T-helper 2 cell (primary cell): Measurements from ENCODE around the gene RIC3.

Experiments used
- DNase-seq, 5 experiments: peaks; one replicate each; pipeline versions ENCODE4 v3.0.0 to v3.0.0-alpha.2; 2012 to 2022
- total RNA-seq, 2 donors: gene quantifications; one replicate each; lab custom pipeline; 2026; lab: John Stamatoyannopoulos, UW

Gene RIC3, protein sequence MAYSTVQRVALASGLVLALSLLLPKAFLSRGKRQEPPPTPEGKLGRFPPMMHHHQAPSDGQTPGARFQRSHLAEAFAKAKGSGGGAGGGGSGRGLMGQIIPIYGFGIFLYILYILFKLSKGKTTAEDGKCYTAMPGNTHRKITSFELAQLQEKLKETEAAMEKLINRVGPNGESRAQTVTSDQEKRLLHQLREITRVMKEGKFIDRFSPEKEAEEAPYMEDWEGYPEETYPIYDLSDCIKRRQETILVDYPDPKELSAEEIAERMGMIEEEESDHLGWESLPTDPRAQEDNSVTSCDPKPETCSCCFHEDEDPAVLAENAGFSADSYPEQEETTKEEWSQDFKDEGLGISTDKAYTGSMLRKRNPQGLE
- total RNA-seq: 35.5 to 39.7 reads per million in 2 donors

DNA sequence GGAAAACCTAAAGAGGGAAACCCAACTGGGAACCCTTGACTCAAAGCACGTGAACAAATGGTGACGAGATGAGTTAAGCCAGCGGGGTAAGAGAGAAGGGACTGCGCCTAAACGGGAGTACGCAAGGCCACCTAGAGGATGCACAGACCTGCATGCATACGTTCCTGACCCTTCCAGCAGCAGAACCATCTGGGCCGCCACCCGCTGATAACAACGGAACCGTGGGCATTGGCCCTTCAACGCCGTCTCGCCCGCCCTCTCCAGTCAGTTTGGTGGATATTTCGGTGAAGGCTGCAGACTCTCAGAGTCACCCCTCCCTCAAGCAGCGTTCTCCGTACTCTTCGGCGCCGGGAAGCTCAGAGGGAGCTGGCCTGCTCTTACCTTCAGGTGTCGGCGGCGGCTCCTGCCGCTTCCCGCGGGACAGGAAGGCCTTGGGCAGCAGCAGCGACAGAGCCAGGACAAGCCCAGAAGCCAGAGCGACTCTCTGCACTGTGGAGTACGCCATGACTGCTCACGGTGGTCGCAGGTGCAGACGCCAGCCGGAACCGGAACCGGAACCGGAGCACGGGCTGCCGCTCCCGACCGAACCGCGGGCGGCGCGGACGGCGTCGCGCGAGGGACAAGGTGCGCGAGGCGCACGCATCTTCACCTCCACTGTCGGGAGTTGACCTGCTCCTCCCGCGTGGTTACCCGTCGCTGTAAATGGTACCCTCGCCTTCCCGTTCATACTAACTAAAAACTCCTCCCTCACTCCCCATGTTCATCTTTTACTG is at the start of gene RIC3:
Gene RIC3 (minus strand): TSS at position 541 of the 773 bp plus-strand sequence. CDS start 36 bp downstream, at position 505.
- peak in 4 of 5 experiments; percentile 14 to 63 (median 24) for DNase-seq

DNA sequence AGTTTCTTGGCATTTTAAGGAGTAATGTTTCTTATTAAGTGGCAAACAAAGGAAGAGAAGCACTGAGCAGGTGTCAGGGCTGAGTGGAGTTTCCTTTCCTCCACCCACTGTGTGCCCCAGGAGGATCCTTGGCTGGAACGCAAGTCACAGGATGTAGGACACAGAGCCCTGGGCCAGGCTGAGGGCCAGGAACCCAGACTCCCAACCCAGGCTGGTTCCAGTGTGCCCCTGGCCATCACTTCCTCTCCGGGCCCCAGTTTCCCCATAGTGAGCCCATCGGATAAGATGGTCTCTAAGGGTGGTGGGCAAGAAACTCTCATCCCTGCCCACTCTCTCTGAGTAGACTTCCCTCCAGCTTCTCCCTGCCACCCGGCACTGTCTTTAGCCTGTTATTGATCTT is 49.6 kb upstream of the RIC3 start:
- no peak for DNase-seq

DNA sequence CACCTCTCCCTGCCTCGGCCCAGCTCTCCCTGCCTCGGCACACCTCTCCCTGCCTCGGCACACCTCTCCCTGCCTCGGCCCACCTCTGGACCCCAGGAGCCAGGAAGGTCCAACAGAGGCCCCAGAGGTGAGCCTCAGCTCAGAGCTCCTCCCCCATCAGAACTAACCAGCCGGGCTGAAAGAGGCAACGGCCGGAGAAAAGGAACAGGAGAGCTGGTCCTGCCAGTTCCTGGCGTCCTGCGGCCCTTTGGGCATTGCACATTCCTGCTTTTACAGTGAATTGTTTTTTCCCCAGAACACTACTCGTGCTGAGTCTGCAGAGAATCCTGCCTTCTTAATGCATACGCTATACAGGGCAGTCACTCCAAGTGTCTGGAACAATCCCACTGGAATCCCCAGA is 49.1 kb upstream of the RIC3 start:
- no peak for DNase-seq

DNA sequence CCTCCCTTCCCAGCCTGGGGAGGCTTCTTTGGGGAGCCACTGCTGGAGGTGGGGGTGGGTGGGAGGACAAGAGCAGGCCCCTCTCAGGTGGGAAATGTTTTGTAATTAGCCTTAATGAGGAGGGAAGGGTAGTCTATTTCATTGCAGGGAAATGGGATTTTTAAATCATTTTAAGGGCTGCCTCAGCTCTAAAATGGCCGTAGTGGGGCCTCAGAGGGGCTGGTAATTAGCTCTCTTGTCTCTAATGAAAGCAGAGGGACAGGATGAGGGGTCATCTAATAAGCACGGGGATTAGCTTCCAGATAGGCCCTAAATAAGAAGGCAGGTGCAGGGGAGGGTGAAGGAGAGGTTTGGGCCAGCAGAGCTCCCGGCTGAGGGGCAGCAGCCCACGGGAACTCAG is 48.3 kb upstream of the RIC3 start:
- DNase-seq: no peak

DNA sequence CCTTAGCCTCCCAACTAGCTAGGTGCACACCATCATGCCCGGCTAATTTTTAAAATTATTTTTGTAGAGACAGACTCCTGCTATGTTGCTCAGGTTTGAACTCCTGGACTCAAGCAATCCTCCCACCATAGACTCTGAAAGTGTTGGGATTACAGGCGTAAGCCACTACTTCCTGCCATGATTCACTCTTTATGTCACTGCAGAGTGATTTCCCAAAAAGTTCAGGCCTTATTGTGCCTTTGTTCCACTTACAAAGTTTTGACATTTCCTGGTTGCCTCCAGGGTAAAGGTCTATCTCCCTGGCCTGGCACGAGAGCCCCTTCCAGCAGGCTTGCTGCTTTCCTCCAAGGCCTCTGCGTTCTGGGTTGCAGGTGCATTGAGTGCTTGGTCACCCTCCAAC is 44.6 kb upstream of the RIC3 start:
- DNase-seq: no peak

DNA sequence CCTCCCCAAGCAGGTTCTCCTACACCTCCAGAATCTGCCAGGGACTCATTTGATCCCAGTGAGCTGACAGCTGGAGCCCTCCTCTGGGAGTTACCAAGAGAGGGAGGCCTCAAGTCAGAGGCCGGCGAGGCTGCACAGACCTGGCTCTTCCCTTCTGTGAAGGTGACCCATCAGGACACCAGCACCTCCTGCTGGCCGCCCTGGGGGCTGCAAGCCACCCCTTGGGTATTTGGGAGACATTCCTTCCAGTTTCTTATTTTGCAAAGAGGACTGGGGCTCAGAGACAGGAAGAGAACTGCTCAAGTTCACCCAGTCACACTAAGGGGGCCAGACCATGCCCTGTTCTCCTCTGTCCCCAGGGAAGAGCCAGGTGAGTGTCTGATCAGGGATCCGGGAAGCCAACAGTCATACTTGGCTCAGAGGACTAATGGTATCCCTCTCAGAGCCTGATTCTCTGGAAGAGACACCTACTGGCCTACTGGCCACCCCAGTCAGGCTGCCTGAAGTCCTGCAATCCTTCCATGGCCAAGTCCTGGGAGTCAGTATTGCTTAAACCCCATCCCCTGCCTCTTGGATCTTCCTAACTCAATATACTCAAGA is 40.5 kb upstream of the RIC3 start:
- peak in 1 of 5 experiments; percentile 7 for DNase-seq

DNA sequence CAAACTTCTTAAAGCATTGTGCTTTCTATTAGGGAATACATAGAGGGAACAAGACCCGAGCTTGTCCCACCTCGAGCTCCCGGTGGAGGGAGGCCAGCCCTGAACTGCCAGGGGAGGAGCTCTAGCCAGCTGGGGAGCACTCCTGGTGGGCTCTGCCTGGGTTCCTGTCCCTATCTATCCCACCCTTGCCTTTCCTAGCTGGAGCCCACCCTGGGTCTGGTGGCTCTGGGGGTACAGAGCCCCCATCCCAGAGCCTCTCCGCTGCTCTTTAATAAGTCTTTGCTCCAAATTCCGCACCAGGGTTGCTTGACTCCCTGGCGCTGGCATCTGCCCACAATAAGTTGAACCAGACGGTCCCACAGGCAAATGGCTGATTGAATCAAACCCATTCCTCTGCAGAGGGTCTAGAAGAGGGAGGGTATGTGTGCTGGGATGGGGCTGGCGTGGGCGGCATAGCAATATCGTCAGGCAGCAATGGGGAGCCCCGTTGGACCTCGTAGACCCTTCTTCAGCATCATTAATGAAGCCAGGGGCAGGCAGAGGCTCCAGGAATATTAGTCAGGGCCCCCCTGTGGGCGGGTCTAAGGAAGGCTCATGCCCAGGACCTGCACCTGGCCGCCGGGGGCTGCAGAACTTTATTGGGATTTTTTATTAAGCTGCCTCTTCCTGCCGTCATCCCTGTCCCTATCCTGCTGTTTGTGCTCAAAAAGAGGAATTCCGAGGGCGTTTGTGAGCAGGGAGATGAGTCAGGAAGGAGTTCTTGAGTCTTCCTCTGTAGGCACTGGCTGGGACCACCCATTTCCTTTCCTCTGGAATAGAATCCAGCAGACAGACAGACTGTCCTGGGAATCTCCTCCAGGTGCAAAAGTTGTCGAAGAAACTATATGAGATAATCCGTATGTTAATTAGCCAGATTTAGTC is 38.5 kb upstream of the RIC3 start:
- no peak for DNase-seq

DNA sequence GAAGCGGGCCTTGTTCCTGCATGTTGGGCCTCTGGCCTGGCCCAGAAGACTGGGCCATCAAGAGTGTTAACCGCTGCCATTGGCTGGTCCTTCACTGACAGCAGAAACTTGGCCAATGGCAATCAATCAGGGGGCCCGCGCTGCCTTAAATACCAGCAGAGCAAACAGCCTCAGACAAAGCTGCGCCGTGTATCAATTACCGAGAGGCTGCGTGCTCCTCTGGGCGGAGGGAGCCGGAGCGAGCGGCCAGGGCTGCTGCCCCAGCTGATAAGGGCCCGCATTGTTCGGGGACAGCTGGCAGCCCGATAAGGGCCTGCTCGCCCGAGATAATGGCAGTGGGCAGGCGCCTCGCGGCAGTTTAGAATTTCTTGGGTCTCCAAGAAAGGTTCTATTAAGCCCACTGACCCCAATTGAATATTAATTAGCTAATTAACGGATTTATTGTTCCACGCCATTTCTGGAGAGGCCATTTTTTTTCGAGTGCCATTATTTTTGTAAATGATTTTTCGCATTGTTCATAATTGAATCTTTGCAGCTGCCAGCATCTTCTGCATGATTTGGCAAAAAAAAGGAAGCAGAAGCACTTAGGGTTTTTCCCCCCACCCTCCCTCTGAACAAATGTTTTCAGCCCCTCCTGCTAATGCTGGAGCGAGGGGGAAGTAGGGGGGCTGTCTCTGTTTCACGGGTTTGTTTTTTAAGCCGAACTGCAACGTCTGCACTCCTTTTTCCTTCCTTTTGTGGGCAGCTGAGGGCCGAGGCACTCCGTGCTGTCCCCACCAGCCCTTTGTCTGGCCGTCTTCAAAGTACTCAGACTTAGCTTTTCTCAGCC is 37.6 kb upstream of the RIC3 start:
- DNase-seq: no peak

DNA sequence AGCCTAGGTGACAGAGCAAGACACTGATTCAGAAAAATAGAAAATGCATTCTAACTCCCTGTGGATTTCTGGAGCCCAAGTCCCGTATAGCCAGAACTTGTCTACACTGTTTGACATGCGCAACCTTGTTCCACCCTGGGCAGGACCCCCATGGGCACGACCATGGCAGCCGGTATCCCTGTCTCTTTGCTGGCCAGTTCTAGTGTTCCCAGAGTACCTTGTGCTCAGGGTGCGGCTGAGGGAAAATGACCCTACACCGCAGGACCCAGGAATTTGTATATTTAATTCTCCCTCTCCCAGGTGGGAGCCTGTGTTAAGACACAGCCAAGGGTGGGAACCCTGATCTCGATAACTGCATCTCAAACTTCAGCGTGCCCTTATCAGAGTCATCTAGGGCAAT is 36.7 kb upstream of the RIC3 start:
- DNase-seq: no peak

DNA sequence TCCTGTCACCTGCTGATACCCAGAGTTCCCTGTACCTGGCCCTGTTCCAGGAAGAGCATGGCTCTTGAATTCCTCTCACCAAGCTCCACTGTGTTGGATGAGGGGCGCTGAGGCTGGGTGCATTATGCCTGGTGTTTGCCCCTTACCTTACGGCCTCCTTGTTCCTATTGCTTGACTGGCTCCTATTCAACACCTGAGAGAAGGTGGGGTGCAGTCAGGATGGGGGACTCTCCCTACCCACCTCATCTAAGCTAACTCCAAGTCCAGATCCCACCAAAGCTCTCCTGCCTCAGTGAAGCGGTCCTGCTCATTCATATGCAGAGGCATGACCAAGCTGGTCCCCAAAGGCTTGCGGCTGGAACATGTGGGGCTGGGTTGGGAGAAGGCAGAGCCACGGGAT is 35.8 kb upstream of the RIC3 start:
- DNase-seq: no peak

DNA sequence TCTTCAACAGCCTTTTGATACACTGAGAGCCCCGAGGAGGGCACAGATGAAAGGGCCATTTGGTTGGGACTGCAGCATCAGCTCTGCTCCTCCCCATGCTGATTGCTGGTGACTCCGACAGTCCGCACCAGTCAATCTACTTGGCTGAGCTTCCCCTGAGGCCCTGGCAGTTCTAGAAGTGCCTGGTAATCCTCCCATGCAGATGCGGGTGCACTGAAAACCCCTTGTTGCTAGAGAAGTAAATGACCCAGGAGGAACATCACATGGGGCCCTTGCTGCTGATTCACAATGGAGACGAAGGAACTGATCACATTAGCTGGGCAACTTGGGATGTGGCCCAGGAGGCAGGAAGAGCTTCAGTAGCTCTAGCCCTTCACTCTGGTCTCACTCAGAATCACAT is 35.2 kb upstream of the RIC3 start:
- no peak for DNase-seq

DNA sequence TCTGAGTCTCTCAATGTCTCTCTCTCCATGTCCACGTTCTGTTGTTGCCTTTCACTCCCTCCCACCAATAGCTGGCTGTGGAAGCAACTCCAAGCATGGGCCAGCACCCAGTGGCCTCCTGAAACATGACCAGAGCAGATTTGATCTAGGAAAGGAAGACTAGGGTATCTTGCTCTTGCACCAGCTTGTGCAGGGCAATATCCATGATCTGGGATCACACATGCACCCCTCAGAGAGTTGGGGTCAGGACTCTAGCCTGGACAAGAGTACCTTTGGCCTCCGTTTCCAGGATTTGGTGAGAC is 34.5 kb upstream of the RIC3 start:
- no peak for DNase-seq

DNA sequence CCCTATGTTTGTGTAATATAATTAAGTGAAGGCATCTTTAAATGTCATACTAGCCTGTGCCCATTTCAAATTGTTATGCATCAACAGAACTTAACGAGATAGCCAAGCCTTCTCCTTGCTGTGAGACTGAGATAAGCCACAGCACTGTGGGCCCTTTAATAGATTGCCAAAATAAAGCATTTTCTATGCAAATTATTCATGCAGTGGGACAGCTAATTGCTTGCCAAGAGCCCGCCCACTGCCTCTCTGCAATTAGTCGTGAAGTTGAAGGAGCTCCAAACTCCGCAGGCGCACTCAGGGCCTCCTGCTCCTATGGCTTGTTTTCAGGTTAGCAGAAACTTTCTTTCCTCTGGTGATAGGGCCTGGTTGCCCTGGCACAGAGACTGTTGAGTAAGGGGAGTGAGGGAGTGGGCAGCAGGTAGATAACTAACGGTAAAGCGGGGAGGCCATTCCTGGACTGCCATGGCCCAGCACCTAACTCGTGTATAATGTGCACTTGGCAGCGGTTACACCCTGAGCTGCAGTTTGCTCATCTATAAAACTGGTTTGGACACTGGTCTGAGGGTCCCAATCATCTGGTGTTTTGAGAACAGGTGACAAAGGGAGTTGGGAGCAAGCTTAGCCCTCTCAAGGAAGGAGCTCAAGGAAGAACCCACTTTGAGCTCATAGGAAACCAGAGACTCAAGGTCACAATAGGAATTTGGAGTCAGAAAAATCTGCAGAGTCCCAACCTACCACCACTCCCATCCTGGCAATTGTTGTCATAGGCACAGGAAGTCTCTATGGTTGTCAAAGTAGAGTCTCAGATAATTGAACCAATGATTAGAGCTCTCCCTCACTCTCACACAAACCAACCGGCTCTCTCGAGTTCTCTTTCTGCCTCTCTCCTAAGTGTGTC is 33.9 kb upstream of the RIC3 start:
- DNase-seq: no peak

DNA sequence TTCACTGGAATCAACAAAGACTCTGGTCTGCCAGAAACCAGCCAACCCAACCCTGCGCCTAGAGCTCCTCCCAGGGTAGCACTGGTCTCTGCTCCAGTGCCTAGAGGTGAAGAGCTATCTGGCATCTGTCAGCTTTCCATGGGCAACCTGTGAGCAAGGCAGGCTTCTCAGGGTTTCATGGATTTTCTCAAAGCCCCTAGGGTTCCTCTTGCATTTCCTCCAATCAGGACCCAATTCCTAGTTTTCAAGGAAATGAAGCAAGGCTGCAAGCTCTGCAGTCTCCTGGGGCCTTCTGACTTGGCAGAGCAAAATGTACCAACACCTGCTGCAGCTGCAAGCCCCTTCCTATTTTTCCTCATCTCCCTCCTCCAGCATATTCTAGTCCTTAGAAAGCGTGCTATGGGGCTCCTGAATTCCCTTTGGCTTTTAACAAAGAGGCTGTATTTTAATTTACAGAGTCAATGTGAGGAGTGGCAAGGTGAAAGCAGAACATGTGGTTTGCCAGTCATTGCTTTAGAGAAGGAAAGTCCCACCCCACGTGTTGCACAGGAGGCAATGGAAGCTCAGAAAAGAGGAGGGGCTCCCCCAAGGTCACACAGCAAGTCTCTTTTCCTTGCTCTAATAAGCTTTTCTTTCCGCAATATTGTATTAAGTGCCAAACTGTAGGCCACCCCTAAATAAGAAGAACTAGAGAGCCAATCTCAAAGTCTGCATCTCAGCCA is 33.0 kb upstream of the RIC3 start:
- DNase-seq: no peak

DNA sequence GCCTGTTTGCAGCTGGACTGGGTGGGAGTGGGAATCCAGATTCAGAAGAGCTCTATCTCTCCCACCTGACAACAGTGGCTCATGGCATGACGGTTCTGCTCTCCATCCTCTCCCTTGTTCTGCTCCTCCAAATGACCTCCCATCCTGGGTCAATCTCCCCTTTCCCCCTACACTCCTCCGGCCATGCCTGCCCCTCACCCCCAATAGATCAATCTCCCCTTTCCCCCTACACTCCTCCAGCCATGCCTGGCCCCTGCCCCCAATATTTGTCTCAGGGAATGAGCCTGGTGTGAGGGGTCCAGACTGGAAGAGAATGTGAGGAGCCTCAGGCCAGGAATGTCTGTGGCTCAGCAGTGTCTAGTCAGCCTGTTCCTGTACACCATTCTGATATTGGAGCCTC is 30.9 kb upstream of the RIC3 start:
- DNase-seq: no peak

DNA sequence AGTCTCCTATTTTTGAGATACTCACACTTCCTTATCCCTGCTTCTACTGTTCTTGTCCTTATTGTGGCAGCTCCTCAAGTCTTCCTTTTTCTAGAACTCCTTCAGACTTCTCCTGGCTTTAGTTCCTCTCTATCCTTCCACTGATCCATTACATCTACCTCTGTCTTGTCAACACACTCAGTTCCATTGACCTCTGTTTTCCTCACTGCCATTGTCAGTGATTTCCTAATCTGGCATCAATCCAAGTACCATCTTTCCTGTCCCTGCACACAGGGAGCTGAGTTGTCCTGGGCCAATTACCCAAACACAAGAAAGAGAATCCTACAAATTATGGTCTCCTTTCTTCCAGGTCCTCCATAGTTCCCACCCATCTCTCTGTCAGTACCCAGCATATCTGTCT is 27.9 kb upstream of the RIC3 start:
- no peak for DNase-seq

DNA sequence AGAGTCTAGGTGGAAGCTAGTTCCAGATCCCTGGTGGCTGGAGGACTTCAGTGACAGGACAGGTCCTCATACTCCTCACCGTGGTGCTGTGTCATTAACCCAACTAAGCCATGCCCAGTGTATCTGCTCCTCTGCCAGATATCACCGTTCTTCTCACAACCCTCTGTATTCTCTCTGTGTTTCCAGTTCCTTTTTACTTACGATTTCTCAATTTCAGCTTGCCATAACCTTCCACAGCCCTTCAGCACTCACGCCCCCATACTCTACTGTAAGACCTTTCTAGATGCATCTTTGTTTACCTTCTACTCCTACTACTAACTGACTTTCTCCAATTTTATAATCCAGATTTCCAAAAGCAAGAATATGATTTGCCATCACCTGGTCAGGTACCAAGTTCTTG is 26.1 kb upstream of the RIC3 start:
- DNase-seq: no peak

DNA sequence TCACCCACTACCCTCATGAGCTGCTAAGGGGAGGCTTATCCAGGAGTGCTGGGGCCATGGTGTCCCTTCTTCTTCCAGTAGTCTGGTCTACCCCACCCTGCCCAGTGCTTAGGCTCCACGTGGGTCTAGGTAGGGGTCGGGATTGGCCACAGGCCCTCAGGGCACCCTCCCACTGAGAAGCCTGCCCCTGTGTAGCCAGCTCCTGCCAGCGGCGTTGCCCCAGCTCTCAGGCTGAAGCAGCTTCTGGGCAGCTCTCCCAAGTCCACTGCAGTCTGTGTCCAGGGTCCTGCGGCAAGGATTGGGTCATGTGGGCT is 24.0 kb upstream of the RIC3 start:
- no peak for DNase-seq

DNA sequence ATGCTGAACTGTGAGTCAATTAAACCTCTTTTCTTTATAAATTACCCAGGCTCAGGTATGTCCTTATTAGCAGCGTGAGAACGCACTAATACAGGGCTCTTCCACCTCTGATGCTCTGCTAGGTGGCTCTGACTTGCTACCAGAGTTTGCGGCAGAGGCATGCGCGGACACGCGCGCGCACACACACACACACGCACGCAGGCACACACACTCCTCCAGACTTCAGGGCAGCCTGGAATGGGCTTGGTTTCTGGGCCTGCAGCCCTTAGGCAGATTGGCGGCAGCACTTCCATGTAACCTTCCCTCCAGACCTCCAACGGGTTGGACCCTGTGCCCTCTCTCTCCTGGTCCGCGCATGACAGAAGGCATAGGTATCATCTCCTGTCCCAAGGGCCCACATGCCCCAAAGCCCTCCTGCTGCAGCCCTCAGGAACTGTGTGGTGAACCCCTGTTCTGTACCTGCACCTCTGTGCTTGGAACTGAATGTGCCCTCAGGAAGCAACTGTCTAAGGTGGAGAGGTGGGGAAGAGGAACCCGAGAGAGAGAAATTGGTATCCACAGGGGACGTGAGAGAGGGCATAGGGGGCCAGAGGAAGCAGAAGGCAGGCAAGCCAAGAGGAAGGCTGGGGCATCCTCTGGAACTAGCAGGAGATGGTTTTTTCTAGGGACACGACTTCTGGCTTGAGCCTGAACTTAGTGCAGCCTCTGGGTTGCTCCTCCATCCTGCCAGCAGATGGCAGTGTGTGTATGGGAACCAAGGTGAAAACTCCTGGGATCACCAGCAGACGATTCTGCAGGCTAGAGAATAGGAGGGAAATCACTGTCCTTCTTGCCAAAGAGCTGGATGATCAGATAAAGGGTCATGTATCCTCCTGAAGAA is 23.4 kb upstream of the RIC3 start:
- DNase-seq: peak in 2 of 5 experiments; percentile 10 to 19
